ENCODE results near the gene MC4R.

DNA sequence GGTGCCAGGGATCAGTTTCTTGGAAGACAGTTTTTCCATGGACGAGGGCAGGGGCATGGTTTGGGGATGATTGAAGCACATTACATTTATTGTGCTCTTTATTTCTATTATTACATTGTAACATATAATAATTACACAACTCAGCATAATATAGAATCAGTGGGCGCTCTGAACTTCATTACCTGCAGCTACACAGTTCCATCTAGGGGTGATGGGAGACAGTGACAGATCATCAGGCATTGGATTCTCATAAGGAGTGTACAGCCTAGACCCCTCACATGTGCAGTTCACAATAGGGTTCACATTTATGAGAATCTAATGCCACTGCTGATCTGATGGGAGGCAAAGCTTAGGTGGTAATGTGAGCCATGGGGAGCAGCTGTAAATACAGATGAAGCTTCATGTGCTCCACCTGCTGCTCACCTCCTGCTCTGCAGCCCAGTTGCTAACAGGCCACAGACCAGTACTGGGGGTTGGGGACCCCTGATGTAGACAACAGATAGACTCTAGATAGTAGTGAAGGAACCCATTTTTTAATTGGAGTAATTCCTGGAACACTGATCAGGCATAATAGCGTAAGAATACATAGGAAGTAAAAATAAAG, 41.5 kb upstream of the MC4R start:
- TF ChIP-seq, protein P1, sequence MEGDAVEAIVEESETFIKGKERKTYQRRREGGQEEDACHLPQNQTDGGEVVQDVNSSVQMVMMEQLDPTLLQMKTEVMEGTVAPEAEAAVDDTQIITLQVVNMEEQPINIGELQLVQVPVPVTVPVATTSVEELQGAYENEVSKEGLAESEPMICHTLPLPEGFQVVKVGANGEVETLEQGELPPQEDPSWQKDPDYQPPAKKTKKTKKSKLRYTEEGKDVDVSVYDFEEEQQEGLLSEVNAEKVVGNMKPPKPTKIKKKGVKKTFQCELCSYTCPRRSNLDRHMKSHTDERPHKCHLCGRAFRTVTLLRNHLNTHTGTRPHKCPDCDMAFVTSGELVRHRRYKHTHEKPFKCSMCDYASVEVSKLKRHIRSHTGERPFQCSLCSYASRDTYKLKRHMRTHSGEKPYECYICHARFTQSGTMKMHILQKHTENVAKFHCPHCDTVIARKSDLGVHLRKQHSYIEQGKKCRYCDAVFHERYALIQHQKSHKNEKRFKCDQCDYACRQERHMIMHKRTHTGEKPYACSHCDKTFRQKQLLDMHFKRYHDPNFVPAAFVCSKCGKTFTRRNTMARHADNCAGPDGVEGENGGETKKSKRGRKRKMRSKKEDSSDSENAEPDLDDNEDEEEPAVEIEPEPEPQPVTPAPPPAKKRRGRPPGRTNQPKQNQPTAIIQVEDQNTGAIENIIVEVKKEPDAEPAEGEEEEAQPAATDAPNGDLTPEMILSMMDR (IDR thresholded peaks at IDR 0.05) = peak; percentile 49; the same call in 1 of the 2 replicates
- TF ChIP-seq, protein P2, sequence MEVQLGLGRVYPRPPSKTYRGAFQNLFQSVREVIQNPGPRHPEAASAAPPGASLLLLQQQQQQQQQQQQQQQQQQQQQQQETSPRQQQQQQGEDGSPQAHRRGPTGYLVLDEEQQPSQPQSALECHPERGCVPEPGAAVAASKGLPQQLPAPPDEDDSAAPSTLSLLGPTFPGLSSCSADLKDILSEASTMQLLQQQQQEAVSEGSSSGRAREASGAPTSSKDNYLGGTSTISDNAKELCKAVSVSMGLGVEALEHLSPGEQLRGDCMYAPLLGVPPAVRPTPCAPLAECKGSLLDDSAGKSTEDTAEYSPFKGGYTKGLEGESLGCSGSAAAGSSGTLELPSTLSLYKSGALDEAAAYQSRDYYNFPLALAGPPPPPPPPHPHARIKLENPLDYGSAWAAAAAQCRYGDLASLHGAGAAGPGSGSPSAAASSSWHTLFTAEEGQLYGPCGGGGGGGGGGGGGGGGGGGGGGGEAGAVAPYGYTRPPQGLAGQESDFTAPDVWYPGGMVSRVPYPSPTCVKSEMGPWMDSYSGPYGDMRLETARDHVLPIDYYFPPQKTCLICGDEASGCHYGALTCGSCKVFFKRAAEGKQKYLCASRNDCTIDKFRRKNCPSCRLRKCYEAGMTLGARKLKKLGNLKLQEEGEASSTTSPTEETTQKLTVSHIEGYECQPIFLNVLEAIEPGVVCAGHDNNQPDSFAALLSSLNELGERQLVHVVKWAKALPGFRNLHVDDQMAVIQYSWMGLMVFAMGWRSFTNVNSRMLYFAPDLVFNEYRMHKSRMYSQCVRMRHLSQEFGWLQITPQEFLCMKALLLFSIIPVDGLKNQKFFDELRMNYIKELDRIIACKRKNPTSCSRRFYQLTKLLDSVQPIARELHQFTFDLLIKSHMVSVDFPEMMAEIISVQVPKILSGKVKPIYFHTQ (CRISPR knock-in tag; IDR thresholded peaks at IDR 0.05) = no peak
- no peak for TF ChIP-seq TCF7 (CRISPR knock-in tag; IDR thresholded peaks at IDR 0.05; ENCODE audit: low read depth)

All from WTC11 (cell line).